AG08396 (cell line): Measurements from ENCODE around the gene KATNBL1.
"Not testable (repeated sequence)": the region's sequence is repeated elsewhere in the genome, so short reads cannot be mapped to it uniquely, and the experiment has no call there.

Experiments
- DNase-seq: peaks from one replicate; pipeline ENCODE4 v3.0.0; 2012; ENCODE audit warnings: low spot score, mixed read lengths

KATNBL1 gene

DNA sequence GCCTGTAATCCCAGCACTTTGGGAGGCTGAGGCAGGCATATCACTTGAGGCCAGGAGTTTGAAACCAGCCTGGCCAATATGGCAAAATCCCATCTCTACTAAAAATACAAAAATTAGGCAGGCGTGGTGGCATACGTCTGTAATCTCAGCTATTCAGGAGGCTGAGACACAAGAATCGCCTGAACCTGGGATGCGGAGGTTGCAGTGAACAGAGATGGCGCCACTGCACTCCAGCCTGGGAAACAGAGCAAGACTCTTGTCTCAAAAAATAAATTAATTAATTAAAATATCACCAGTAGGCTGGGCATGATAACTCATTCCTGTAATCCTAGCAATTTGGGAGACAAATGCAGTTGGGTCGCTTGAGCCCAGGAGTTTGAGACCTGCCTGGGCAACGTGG lies 16.6 kb downstream of the KATNBL1 start:
- not testable (repeated sequence) for DNase-seq

DNA sequence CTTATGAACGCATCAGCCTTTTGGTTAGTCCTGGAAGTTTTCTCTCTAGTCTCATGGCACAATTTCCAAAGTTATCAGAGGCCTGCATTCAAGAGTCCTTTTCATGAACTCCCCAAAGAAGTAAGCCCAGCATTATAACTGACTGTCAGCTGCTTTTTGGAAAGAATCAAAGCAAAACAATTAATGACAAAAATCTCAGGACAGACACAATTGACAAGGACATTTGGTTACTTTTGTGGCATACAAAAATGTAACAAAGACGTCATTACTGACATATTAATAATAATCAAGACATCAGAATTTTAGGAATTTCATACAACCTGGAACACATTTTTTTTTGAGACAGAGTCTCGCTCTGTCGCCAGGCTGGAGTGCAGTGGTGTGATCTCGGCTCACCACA lies 21.2 kb downstream of the KATNBL1 start:
- no peak for DNase-seq

DNA sequence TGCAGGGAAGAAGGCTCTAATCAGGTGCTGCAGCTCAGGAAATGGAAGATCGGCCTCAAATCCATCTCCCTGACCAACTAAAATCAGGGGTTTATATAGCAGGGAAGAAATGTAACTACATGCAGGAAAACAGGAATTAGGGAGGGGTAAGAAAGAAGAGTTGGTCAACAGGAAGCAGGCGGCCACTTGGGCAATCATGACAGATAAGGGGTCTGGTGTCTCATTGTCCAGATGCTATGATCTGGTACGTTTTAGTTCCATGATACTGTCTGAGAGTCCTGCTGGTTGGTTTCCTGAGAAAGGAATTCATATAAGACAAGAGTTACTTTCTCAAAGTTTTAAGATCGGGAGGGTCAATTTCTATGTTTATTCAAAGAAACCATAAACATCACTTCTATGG lies 24.2 kb downstream of the KATNBL1 start:
- DNase-seq = no peak

DNA sequence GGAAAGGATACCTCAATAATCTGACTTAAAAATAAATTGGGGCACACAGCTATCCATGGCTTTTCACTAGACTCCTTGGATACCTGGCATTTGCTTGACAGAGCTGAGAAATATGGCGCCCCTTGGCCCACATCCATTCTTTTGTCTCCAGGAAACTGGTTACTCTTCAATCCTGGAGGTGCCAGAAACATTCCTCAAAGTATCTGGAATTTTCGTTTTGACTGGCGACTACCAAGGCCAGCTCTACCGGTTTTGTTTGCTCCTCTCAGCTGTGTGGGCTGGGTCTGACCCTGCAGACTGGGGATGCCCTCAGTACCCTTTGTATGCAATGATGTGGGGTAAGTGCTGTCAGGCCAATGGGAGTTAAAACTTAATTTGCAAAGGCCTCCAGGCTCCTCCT lies 27.0 kb downstream of the KATNBL1 start:
- no peak for DNase-seq

DNA sequence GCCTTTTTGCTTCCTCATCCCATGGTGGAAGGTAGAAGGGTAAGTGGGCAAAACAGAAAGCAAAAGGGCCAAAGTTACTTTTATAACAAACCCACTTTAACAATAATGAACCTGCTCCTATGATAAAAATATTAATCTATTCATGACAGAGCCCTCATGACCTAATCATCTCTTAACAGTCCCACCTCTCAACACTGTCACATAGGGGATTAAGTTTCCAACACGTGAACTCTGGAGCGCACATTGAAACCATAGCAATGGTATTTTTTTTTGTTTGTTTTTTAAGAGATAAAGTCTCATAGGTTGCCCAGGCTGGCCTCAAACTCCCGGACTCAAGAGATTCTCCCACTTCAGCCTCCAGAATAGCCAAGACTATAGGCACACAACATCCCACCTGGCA lies 30.7 kb downstream of the KATNBL1 start:
- DNase-seq = no peak

DNA sequence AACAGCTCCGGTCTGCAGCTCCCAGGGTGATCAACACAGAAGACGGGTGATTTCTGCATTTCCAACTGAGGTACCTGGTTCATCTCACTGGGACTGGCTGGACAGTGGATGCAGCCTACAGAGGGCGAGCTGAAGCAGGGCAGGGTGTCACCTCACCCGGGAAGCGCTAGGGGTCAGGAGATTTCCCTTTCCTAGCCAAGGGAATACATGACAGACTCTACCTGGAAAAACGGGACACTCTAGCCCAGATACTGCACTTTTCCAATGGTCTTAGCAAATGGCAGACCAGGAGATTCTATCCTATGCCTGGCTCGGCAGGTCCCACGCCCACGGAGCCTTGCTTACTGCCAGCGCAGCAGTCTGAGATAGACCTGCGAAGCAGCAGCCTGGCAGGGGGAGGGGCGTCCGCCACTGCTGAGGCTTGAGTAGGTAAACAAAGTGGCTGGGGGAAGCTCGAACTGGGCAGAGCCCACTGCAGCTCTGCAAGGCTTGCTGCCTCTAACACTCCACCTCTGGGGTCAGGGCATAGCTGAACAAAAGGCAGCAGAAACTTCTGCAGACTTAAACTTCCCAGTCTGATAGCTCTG lies 43.8 kb downstream of the KATNBL1 start:
- not testable (repeated sequence) for DNase-seq

DNA sequence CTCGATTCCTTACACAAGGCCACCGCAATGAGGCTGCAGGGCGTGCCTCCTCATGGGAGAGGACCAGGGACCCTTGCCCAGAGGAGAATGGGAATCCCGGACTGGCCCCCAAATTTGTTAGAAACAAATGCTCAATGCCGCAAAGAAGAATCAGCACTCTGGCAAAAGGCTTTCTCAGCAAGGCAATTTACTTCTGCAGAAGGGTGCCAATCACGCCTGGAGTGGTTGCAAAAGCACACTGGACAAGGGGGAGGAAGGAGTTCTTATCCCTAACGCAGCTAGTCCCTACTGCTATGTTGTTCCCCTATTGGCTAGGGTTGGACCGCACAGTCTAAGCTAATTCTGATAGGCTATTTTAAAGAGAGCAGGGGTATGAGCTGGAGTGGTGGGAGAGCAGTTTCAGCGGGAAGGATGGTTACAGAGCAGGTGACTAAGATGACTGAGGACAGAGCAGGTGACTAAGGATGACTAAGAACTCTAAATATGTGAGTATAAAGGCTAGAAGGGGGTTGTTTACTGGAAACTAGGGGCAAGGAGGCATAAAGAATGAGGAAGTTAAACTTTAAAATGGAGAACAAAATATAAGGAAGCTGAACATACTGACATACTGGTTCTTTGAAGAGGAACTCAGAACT lies 48.5 kb downstream of the KATNBL1 start:
- DNase-seq = no peak

DNA sequence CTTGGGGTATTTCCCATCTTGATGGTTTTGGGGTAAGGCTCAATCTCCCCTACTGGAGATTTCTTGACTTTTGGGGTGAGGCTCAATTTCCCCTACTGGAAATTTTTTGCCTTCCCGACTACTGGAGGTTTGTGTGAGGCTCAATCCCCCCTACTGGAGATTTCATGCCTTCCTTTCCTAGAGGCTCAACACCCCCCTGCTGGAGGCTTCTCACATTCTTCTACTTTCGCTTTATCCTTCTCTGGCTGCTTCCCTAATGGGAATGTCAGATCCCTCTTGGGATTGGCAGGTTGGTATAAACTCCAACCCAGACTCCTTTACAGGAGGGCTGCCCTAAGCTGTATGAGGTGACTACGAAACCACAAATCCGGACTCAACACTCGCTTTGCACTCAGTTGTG lies 49.2 kb downstream of the KATNBL1 start:
- DNase-seq = no peak

DNA sequence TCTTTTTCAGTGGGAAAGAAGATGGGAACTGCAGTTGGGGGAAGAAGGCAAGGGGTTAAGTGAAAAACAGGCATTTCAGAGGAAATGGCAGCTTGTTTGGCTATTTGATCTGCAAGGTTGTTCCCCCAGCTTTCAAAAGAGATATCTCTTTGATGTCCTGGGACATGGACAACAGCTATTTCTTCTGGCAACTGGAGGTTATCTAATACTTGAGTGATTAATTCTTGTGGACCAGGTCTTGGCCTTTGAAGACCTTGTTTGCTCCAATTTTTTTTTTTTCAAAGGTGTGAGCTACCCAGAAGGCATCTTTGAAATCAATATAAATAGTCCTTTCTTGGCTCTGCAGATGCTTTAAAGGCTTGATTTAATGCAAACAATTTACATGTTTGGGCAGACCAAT lies 51.5 kb downstream of the KATNBL1 start:
- no peak for DNase-seq

DNA sequence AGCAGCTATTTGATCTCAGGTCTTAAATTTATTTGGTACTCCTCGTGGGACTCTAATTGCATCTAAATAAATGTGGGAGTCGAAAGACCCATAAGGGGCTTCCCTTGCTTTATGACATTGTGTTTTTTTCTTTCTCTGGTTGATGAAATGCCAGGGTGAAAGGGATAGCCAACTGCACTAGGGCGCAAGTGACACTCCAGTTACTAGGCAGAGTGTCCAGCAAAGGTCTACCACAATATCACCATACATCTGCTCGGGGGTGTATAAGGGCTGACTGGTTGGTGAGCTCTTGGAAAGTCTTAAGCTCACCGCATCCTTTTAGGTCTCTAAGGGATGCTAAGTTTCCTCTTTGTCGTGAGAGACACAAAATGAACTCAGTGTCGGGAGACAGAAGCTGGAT lies 54.0 kb downstream of the KATNBL1 start:
- DNase-seq = no peak

DNA sequence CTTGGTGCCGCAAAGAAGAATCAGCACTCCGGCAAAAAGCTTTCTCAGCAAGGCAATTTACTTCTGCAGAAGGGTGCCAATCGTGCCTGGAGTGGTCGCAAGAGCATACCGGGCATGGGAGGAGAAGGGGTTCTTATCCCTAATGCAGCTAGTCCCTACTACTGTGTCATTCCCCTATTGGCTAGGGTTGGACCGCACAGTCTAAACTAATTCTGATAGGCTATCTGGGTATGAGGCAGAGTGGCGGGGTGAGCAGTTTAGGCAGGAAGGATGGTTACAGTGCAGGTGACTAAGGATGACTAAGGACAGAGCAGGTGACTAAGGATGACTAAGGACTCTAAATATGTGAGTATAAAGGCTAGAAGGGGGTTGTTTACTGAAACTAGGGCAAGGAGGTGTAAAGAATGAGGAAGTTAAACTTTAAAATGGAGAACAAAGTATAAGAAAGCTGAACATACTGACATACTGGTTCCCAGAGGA lies 55.1 kb downstream of the KATNBL1 start:
- peak; percentile 4 for DNase-seq

DNA sequence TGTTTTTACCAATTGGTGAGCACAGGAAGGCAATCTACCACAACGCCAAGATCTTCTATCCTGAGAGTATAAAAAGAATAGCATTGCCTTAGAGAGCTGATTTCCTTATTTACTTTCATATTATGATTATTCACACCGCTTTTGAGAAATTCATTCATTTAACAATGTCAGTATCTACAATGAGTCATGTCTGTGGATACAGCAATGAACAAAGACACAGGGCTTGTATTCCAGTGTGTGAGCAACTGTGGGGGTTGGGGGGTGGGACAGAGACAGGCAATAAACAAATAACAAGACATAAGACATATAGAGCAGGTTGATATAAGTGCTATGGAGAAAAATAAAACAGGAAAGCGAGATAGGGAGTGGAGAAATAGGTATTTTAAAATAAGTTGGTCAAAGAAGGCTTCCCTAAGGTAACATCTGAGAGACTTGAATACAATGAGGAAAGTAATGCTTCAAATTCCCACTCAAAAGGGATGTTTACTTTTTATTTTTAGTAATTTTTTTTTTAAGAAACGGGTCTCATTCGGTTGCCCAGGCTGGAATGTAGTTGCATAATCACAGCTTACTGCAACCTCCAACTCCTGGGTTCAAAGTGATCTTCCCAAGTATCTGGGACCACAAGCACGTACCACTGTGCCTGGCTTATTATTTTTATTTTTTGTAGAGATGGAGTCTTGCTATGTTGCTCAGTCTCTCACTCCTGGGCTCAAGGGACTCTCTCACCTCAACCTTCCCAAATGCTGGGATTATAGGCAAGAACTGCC lies 62.3 kb downstream of the KATNBL1 start:
- DNase-seq = peak; percentile 5

DNA sequence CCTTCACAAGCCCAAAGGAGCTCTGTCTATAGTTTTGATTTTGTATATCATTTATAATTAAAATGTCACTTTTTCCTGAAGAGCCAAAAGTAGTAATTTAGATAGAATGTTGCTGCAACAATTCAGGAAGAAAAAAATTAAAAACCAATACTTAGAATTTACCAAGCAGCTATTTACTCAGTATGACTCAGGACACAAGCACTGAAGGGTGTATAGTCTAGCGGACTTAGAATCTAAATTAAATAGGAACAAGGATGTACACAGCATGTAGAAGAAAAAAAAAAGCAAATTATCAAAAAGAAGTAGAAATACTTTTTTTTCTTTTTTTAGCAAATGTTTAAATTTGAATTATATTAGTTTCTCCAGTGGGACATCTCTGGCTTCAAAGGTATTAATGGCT lies 76.4 kb downstream of the KATNBL1 start:
- no peak for DNase-seq

DNA sequence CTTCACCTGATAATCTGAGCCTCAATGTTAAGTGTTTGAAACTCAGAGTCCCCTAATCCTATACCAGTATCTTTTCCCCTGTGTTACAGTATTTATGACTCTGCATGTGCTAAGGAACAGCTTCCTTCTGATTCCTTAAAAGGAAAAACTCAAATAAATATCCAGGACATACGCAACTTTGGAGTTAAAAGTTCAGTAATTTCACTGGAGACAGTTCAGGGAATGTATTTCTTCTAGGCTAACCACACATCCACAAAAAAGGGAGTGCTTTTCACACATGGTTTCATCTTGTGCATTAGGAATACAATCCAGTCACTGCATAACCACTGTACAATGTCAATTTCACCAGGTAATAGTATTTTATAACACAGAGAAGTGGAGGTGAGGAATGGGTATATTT lies 77.0 kb downstream of the KATNBL1 start:
- DNase-seq = no peak

DNA sequence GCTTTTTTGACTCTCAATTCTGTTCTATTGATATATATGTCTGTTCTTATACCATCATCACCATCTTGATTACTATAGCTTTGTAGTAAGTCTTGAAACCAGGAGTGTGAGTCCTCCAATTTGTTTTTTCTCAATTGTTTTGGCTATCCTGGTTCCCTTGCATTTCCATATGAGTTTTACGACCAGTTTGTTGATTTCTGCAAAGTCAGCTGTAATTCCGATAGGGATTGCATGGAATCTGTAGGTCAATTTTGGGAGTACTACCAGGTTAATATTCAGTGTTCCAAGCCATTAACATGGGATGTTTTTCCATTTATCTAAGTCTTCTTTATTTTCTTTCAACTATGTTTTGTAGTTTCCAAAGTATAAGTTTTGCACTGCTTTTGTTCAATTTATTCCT lies 81.0 kb downstream of the KATNBL1 start:
- no peak for DNase-seq

DNA sequence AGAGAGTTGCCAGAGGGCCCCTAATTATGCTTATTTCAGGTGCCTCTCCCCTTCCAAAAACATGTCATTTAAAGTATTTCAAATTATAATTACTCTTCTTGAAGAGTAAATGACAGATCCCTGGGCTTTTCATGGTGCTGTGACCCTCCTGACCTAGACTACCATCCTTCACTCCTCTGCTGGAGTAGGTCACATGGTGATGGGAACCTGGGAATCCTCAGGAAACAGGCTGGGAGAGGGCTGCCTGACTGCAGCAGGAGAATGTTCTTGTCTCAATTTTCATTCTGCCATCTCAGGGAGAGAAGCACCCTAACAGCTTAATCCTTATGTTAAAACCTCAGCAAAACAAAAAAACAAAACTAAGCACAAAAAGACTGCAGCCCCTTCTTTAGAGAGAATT lies 83.4 kb downstream of the KATNBL1 start:
- DNase-seq = no peak

DNA sequence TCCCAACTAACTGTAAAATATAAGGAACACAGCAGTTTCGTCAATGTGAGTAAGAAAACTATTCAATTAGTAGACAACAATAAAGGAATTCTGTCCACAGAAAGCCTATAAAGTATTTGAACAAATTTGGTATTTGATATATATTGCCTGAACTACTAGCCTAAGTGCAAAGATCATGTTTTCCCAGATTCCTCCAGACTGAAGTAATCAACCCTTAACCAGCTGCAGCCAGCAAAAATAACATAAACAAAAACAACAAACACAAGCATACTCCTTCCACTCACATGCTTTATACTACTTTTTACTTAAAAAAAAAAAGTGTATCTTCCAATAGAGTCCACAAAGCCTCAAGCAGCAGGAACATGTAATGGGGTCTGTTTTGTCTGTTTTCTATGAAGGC lies 84.0 kb downstream of the KATNBL1 start:
- DNase-seq = no peak

DNA sequence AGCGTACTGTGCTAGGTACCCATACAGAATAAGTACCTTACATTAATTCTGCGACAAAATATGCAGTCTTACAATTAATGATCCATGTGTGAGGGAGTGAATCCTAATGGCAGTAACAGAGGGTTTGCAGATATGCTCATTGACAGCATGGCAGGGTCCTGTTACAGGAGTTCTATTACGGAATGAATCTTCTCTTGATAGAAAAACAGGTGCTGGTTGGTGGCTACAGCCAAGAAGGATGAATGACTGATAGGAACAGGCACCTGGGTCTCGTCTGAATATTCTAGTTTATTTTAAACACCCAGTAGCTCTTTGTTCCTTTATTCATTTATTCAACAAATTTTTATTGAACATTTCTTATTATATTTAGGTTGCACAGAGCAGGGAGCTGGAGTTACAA lies 85.2 kb downstream of the KATNBL1 start:
- DNase-seq = no peak

DNA sequence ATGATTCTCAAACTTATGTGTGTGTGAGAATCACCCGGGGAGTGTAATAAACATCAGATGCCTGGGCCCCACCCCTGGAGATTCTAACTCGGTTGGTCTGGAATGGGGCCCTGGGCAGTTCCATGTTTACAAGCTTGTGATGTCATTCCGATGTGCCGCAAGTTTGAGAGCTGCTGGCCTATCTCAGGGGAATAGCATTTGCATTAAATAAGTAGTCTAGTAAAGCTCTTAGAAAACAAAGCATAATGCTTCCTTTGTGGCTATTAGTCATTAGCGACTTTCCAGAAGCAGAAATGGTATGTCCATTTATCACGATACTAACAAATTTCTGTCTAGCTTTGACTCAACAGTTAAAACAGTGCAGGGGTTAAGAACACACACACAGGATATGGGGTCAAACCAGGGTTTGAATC lies 87.1 kb downstream of the KATNBL1 start:
- DNase-seq = peak; percentile 76

DNA sequence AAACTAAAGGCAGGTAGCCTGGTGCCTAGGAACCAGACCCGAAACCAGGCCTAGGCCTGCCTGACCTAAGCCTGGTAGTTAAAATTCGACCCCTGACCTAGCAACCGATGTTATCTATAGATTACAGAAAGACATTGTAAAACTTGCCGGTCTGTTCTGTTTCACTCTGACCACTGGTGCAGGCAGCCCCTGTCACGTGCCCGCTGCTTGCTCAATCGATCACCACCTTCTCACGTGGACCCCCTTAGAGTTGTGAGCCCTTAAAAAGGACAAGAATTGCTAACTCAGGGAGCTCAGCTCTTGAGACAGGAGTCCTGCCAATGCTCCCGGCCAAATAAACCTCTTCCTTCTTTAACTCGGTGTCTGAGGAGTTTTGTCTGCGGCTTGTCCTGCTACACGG lies 88.1 kb downstream of the KATNBL1 start:
- not testable (repeated sequence) for DNase-seq

DNA sequence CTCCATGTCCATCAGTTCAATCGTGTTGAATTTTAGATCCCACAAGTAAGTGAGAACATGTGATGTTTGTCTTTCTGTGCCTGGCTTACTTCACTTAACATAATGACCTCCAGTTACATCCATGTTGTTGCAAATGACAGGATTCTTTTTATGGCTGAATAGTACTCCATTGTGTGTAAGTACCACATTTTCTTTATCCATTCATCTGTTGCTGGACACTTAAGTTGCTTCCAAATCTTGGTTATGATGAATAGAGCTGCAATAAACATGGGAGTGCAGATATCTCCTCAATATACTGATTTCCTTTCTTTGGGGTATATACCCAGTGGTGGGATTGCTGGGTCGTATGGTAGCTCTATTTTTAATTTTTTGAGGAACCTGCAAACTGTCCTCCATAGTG lies 89.5 kb downstream of the KATNBL1 start:
- not testable (repeated sequence) for DNase-seq

DNA sequence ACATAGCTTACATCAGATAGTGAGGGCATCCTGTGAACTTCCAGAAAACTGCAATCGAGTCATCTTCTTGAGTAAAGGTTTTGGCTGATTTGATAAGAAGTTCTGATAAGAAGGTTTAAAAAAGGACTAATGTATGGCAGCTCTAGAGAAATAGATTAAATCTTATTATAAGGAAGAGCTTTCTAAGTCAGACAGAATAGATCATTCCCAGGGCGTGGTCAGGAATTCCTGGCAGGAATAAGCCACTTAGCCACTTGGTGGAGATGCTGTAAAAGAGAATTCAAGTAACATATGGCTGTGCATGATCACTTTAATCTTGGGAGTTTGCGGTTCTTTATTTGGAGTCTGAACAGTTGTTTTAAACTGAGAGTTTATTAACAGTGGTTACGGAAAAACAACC lies 90.6 kb downstream of the KATNBL1 start:
- no peak for DNase-seq

DNA sequence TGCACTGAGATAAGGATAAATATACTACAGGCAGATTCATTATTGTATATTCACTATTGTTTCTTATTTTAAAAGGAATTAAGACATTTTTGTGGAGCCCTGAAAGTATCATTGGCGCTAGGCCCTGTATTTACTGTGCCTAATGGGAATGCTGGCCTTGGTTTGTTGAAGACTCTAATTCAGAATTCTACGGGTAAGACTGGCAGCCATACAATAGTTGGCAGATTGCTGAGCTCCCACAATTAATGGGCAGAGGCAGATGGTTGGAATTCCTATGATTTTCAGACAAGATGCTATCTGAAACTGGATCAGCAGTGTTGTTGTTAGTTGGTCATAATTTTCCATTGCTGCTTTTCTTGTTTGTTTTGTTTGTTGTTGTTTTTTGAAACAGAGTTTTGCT lies 93.3 kb downstream of the KATNBL1 start:
- no peak for DNase-seq
